Coronary artery (tissue), 2 donors: ENCODE measurements around the gene MOG.
"Not testable (repeated sequence)": the region's sequence is repeated elsewhere in the genome, so short reads cannot be mapped to it uniquely, and the experiment has no call there.

ENCODE experiments used
- DNase-seq: peaks from one replicate; pipeline ENCODE4 v3.0.0-alpha.2; 2017; ENCODE audit warnings: low spot score
- H3K27ac ChIP-seq, 2 donors: fragments of 200-600 bp; sonication (generic); one replicate each; pipeline ENCODE4 v1.5.1; 2016 to 2019
- H3K4me3 ChIP-seq: fragments of 200-600 bp; sonication (generic); 2 replicates; pipeline ENCODE4 v1.5.1; 2016; ENCODE audit warnings: mild to moderate bottlenecking, moderate library complexity
- TF ChIP-seq, protein P1 (sequence below): fragments of 200-600 bp; sonication (generic); IDR thresholded peaks from one replicate; pipeline ENCODE4 v1.5.1; 2019; ENCODE audit warnings: antibody characterized with exemption

MOG gene

GRCh38 chr6:29667158-29667557, 10.3 kb downstream of the MOG start:
- Histone ChIP-seq H3K4me3 (no peak overlapping the region), H3K27ac (no peak overlapping the region)
- TF ChIP-seq, protein P1, sequence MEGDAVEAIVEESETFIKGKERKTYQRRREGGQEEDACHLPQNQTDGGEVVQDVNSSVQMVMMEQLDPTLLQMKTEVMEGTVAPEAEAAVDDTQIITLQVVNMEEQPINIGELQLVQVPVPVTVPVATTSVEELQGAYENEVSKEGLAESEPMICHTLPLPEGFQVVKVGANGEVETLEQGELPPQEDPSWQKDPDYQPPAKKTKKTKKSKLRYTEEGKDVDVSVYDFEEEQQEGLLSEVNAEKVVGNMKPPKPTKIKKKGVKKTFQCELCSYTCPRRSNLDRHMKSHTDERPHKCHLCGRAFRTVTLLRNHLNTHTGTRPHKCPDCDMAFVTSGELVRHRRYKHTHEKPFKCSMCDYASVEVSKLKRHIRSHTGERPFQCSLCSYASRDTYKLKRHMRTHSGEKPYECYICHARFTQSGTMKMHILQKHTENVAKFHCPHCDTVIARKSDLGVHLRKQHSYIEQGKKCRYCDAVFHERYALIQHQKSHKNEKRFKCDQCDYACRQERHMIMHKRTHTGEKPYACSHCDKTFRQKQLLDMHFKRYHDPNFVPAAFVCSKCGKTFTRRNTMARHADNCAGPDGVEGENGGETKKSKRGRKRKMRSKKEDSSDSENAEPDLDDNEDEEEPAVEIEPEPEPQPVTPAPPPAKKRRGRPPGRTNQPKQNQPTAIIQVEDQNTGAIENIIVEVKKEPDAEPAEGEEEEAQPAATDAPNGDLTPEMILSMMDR = no peak
- no peak for DNase-seq

- TF ChIP-seq, protein P1 = no peak
- Histone ChIP-seq H3K4me3 (no peak overlapping the region), H3K27ac (no peak overlapping the region)
- DNase-seq = no peak
Measured at GRCh38 chr6:29671026-29671425, 14.1 kb downstream of the MOG start.

DNA sequence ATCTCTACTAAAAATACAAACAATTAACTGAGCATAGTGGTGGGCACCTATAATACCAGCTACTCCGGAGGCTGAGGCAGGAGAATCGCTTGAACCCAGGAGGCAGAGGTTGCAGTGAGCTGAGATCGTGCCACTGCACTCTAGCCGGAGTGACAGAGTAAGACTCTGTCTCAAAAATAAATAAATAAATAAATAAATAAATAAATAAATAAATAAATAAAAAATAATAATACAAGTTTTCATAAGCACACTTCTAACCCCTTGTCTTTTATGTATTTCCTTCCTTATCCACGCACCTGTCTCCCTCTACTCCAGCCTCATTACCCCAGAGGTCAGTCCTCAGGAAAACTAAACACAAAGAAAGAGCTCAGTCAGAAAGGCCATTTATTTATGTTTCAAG, 15.2 kb downstream of the MOG start:
- not testable (repeated sequence) for H3K27ac ChIP-seq, H3K4me3 ChIP-seq, DNase-seq

DNA sequence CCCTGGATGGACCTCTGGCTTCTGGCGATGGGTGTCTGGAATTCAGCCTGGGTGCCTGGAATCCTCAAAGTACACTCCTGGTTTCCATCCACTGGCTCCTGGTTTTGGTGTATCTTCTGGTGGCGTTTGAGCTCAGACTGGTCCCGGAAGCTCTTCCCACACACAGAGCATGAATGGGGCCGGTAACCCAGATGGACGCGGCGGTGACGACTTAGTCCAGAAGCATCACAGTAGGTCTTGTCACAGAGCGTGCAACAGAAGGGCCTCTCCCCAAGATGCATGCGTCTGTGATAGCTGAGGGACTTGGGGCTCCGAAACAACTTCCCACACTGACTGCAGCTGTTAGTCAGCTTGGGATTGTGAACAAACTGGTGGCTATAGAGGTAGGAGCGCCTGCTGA, 16.3 kb downstream of the MOG start:
- TF ChIP-seq, protein P1 = no peak
- no peak for DNase-seq
- Histone ChIP-seq H3K27ac (no peak overlapping the region), H3K4me3 (no peak overlapping the region)

- Histone ChIP-seq H3K4me3 (no peak overlapping the region), H3K27ac (no peak overlapping the region)
- no peak for DNase-seq
- TF ChIP-seq, protein P1 = no peak
Measured at GRCh38 chr6:29674008-29674407, 17.1 kb downstream of the MOG start.

- TF ChIP-seq, protein P1 = no peak
- H3K27ac ChIP-seq = no peak overlapping the region
- H3K4me3 ChIP-seq = no peak overlapping the region
- no peak for DNase-seq
Measured at GRCh38 chr6:29675561-29675960, 18.7 kb downstream of the MOG start.

DNA sequence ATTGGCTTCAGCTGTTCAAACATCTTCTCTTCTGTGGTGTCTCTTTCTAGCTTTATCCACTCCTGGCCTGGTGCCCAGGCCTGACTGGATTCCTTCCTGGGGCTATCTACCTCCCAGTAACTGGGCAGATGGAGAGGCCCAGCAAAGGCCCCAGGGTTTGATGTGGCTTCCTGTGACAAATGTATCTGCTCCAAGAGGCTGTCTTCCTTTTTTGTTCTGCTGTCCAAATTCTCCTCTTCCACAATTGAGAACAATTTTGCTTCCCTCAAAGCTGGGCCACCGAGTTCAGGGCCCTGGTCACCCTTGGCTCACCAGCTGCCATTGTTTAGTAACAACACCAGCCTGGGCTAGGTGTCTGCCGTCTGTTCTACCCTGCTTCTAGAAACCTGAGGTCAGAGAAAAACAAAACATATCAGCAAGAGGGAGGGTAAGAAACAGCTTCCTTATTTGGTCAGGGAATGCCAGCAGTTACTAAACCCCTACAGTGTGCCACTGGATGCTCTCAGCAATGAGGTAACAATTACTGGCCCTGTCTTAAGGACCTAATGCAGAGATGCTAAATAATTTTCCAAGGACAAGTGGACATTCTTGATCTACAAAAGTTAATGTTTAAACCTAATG, 20.2 kb downstream of the MOG start:
- TF ChIP-seq, protein P1 = no peak
- no peak overlapping the region for H3K27ac ChIP-seq
- no peak for DNase-seq

GRCh38 chr6:29678114-29678513, 21.2 kb downstream of the MOG start:
- DNase-seq = no peak
- H3K4me3 ChIP-seq = no peak overlapping the region
- TF ChIP-seq, protein P1 = no peak
- H3K27ac ChIP-seq = no peak overlapping the region

More for the DNA sequence above, 20.2 kb downstream of the MOG start:
- H3K4me3 ChIP-seq = no peak overlapping the region
